Natural killer cell treated with Interleukin-12 subunit alpha and Interleukin-12 subunit beta and Interleukin-15 and Interleukin-18, amount 100 ng/mL, for 72 hours (primary cell): ENCODE measurements around the gene SCGB1C1. TPM values are rescaled to one million over a fixed set of nuclear protein-coding genes. Genes with fewer than 3 reads are reported as not detected.
A peak's percentile ranks its signal among the peaks of the same experiment; 100 is the strongest.
"Not testable (repeated sequence)": the region's sequence is repeated elsewhere in the genome, so short reads cannot be mapped to it uniquely, and the experiment has no call there.

Source experiments
- ATAC-seq, 2 donors: fragments of 150-1000 bp; cut with Tn5 transposase in 1 of 2; sonication (Bioruptor Pico), chemical (Tn5 transposase) in 1 of 2; 2 replicates each; pipeline ENCODE4 v1.10.0; 2021
- DNase-seq: peaks from one replicate; pipeline ENCODE4 v3.0.0; 2022; ENCODE audit warnings: low spot score
- H3K27ac Mint-ChIP-seq, 2 donors: 1 replicate in 1 of 2; 2 replicates in 1 of 2; pipeline ENCODE4 v1.8.0; 2022; ENCODE audit warnings: mixed read lengths in 2 of 2, mild to moderate bottlenecking in 1 of 2, moderate library complexity in 1 of 2
- H3K27me3 Mint-ChIP-seq, 2 donors: 1 replicate in 1 of 2; 2 replicates in 1 of 2; pipeline ENCODE4 v1.8.0; 2022; ENCODE audit warnings: mixed read lengths in 2 of 2
- H3K36me3 Mint-ChIP-seq: one replicate; pipeline ENCODE4 v1.8.0; 2022; ENCODE audit warnings: mixed read lengths
- H3K4me1 Mint-ChIP-seq, 2 donors: 1 replicate in 1 of 2; 2 replicates in 1 of 2; pipeline ENCODE4 v1.8.0; 2022; ENCODE audit warnings: low read depth in 2 of 2, mixed read lengths in 2 of 2, mild to moderate bottlenecking in 1 of 2
- H3K4me3 Mint-ChIP-seq: one replicate; pipeline ENCODE4 v1.8.0; 2022; ENCODE audit warnings: mixed read lengths
- H3K9me3 Mint-ChIP-seq: 2 replicates; pipeline ENCODE4 v1.8.0; 2022; ENCODE audit warnings: mixed read lengths
- total RNA-seq, 2 donors: library from RNA; stranded (reverse); gene quantifications; one replicate each; pipeline ENCODE4 v1.2.3, GENCODE V29; 2022

The SCGB1C1 gene
- total RNA-seq: not detected

GRCh38 chr11:192674-193128 lies at the start of gene SCGB1C1:
Gene SCGB1C1 (plus strand): TSS chr11:193078. CDS start chr11:193100, 22 bp downstream.
- H3K9me3 Mint-ChIP-seq, H3K4me3 Mint-ChIP-seq, H3K4me1 Mint-ChIP-seq, ATAC-seq, H3K27me3 Mint-ChIP-seq, H3K36me3 Mint-ChIP-seq, DNase-seq, H3K27ac Mint-ChIP-seq: not testable (repeated sequence)

DNA sequence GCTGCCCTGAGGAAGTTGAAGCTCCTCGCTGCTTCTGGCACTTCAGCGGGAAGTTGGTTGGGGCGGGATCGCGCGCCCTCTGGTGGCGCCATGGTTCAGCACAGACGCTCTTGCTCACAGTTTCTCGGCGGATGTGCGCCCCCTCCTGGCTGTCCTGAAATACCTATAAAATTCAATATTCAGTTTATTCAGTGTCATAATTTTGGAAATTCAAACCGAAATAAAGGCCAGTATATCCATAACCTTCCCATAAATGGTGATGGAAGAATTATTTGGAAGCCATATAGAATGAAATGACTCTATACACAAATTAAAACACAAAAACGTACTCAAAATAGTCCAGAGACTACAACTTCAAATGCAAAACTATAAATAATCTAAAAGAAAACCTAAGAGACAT lies 12.6 kb upstream of the SCGB1C1 start:
- not testable (repeated sequence) for H3K4me3 Mint-ChIP-seq, H3K27me3 Mint-ChIP-seq, H3K4me1 Mint-ChIP-seq, H3K36me3 Mint-ChIP-seq, H3K9me3 Mint-ChIP-seq, ATAC-seq, DNase-seq, H3K27ac Mint-ChIP-seq

DNA sequence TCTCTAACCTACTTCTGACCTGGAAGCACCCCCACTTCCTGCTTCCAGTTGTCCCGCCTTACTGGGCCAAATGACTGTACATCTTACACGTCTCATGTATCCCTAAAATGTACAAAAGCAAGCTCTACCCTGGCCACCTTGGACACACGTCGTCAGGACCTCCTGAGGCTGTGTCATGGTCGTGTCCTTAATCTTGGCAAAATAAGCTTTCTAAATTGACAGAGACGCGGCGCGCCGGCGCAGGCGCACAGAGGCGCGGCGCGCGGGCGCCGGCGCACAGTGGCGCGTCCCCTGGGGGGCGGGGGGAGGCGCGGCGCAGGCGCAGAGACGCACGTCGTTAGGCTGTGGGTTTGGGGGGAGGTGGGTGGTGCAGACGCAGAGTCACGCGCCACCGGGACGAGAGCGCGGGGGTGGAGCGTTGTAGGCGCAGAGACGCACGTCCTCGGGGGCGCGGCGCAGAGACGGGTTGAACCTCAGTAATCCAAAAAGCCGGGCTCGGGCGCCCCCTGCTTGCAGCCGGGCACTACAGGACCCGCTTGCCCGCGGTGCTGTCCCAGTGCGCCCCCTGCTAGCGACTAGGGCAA lies 3.6 kb upstream of the SCGB1C1 start:
- ATAC-seq: peak; percentile 5 to 37
- H3K27me3 Mint-ChIP-seq, H3K4me3 Mint-ChIP-seq, H3K27ac Mint-ChIP-seq, H3K9me3 Mint-ChIP-seq, DNase-seq, H3K4me1 Mint-ChIP-seq, H3K36me3 Mint-ChIP-seq: not testable (repeated sequence)

DNA sequence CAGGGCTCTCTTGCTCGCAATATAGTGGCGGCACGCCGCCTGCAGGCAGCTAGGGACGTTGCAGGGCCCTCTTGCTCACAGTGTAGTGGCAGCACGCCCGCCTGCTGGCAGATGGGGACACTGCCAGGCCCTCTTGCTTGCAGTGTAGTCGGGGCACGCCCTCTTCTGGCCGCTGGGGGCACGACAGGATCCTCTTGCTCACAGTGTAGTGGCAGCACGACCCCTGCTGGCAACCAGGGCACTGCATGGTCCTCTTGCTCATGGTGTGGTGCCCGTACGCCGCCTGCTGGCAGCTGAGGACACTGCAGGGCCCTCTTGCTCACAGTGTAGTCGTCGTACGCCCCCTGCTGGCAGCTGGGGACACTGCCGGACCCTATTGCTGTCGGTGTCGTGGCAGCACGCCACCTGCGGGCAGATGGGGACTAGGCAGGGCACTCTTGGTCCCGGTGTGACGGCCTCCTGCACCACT lies 3.0 kb upstream of the SCGB1C1 start:
- not testable (repeated sequence) for H3K4me3 Mint-ChIP-seq, H3K27me3 Mint-ChIP-seq, H3K9me3 Mint-ChIP-seq, H3K36me3 Mint-ChIP-seq, H3K27ac Mint-ChIP-seq, DNase-seq, H3K4me1 Mint-ChIP-seq
- ATAC-seq: peak; percentile 87 to 93

GRCh38 chr11:190546-190945 lies 2.3 kb upstream of the SCGB1C1 start:
- not testable (repeated sequence) for DNase-seq, H3K27ac Mint-ChIP-seq, ATAC-seq, H3K36me3 Mint-ChIP-seq, H3K27me3 Mint-ChIP-seq, H3K4me1 Mint-ChIP-seq, H3K9me3 Mint-ChIP-seq, H3K4me3 Mint-ChIP-seq

GRCh38 chr11:191490-192478 lies 1.1 kb upstream of the SCGB1C1 start:
- DNase-seq, H3K27me3 Mint-ChIP-seq, H3K27ac Mint-ChIP-seq, H3K4me1 Mint-ChIP-seq, H3K36me3 Mint-ChIP-seq, H3K9me3 Mint-ChIP-seq: not testable (repeated sequence)
- H3K4me3 Mint-ChIP-seq: peak overlapping the region; percentile 63
- peak; percentile 53 to 62 for ATAC-seq

- H3K9me3 Mint-ChIP-seq, DNase-seq, H3K27me3 Mint-ChIP-seq, H3K36me3 Mint-ChIP-seq, ATAC-seq, H3K27ac Mint-ChIP-seq, H3K4me1 Mint-ChIP-seq, H3K4me3 Mint-ChIP-seq: not testable (repeated sequence)
Measured at GRCh38 chr11:193481-193880, 603 bp downstream of the SCGB1C1 start.

DNA sequence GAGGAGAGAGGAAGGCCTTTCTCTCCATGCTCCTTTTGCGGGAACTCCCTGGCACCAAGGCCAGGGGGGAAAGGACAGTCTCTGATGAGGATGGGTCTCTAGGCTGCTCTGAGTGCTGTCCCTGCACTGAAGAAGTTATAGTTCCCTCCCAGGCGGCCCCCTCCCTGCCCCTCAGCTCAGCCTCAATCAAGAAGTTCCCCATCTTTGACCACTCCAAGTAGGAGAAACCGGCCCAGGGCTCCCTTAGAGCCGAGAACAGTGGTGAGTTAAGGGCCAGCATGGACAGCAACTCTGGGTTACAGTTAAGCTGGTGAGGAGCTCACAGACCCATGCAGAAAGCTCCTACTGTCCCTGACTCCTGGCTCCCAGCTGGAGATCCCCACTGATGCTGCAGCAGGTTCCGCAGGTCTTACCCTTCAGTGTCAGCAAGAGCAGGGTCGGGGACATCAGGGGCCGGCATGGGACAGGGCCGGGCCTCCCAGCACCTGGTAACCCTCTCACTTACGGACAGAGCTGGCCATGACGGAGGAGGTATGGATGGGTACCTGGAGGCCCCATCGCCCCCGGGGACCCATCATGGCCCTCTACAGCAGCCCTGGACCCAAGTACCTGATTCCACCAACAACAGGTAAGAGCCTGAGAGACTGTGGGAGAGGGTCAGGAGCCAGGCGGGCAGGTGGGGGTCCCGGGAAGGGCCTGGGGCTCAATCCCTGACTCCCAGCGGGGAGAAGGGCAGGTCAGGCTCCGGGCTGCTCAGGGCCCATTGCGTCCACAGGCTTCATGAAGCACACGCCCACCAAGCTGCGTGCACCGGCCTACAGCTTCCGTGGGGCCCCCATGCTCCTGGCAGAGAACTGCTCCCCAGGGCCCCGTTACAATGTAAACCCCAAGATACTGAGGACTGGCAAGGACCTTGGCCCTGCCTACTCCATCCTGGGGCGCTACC lies 4.2 kb downstream of the SCGB1C1 start:
- ATAC-seq (no peak), DNase-seq (no peak)
- no peaks in the 10 kb centered on the region for H3K27me3 Mint-ChIP-seq

GRCh38 chr11:197741-198235 lies 4.9 kb downstream of the SCGB1C1 start:
- no peak for DNase-seq
- H3K27me3 Mint-ChIP-seq: no peaks in the 10 kb centered on the region
- H3K27ac Mint-ChIP-seq: no peak overlapping the region

More for the DNA sequence above, 4.2 kb downstream of the SCGB1C1 start:
- Mint-ChIP-seq H3K4me1 (peaks cover under 1 to 6% of the 10 kb centered on the region in 2 donors), H3K36me3 (no peaks in the 10 kb centered on the region), H3K27ac (no peak overlapping the region), H3K9me3 (no peaks in the 10 kb centered on the region), H3K4me3 (no peak overlapping the region)

DNA sequence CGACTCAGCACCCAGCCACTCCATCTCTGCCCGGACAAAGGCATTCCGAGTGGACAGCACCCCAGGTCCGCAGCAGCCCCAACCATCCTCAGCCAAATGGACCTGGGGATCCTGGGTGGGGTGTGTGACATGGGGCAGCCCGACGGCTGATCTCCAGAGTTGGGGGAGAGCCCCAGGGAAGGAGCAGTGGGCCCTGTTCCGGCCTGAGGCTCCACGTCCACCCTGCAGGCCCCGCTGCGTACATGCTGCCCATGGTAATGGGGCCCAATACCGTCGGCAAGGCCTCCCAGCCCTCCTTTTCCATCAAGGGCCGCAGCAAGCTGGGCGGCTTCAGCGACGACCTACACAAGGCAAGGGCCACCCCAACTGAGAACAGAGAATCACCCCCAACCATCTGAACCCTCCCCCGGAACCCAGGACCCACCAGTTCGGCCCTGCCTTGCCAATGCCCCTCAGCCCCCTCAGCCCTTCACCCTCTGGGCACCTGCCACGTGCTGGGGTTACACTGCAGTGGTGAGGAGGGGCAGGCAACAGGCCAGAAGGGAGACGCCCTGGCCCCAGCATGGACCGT lies 5.4 kb downstream of the SCGB1C1 start:
- peaks cover 11 to 16% of the 10 kb centered on the region in 2 donors for H3K4me1 Mint-ChIP-seq
- no peaks in the 10 kb centered on the region for H3K27me3 Mint-ChIP-seq
- H3K27ac Mint-ChIP-seq: no peak overlapping the region
- H3K36me3 Mint-ChIP-seq: no peaks in the 10 kb centered on the region
- no peak overlapping the region for H3K4me3 Mint-ChIP-seq
- no peaks in the 10 kb centered on the region for H3K9me3 Mint-ChIP-seq
- ATAC-seq (no peak), DNase-seq (no peak)

More at GRCh38 chr11:197741-198235, 4.9 kb downstream of the SCGB1C1 start:
- H3K36me3 Mint-ChIP-seq: no peaks in the 10 kb centered on the region
- H3K9me3 Mint-ChIP-seq: no peaks in the 10 kb centered on the region
- ATAC-seq: no peak
- H3K4me3 Mint-ChIP-seq: no peak overlapping the region
- peaks cover 6 to 10% of the 10 kb centered on the region in 2 donors for H3K4me1 Mint-ChIP-seq

- DNase-seq: no peak
- Mint-ChIP-seq H3K36me3 (no peaks in the 10 kb centered on the region), H3K4me3 (no peak overlapping the region), H3K9me3 (no peaks in the 10 kb centered on the region), H3K4me1 (peaks cover 19 to 23% of the 10 kb centered on the region in 2 donors), H3K27me3 (no peaks in the 10 kb centered on the region), H3K27ac (no peak overlapping the region)
- ATAC-seq: no peak
Measured at GRCh38 chr11:199004-199581, 6.2 kb downstream of the SCGB1C1 start.

- Mint-ChIP-seq H3K27ac (no peak overlapping the region), H3K4me1 (peaks cover 19 to 28% of the 10 kb centered on the region in 2 donors), H3K27me3 (no peaks in the 10 kb centered on the region), H3K4me3 (no peak overlapping the region), H3K9me3 (no peaks in the 10 kb centered on the region), H3K36me3 (no peaks in the 10 kb centered on the region)
- no peak for ATAC-seq
- DNase-seq: no peak
Measured at GRCh38 chr11:199782-200181, 6.9 kb downstream of the SCGB1C1 start.
